MM.1S (cell line): ENCODE data around the gene DHRS7B.
A peak's percentile ranks its signal among the peaks of the same experiment; 100 is the strongest.
"Not testable (repeated sequence)": the region's sequence is repeated elsewhere in the genome, so short reads cannot be mapped to it uniquely, and the experiment has no call there.

Experiments used
- DNase-seq: peaks from one replicate; pipeline ENCODE4 v3.0.0-alpha.2; 2015
- H2AFZ ChIP-seq: fragments of 300-600 bp; sonication (generic); 2 replicates; pipeline ENCODE4 v1.6.0; 2016; ENCODE audit warnings: antibody characterized with exemption, low read length
- H3F3A ChIP-seq: fragments of 300-600 bp; sonication (generic); 2 replicates; pipeline ENCODE4 v1.6.1; 2016; ENCODE audit warnings: mild to moderate bottlenecking, antibody characterized with exemption, low read length, moderate library complexity, mixed read lengths; ENCODE audit not compliant: insufficient read depth
- H3K27ac ChIP-seq: fragments of 300-600 bp; sonication (generic); 2 replicates; pipeline ENCODE4 v1.5.1; 2016; ENCODE audit warnings: mild to moderate bottlenecking, low read length
- H3K27me3 ChIP-seq: fragments of 300-600 bp; sonication (generic); replicated peaks from 2 replicates; pipeline ENCODE4 v1.6.0; 2016; ENCODE audit warnings: low read length; ENCODE audit not compliant: insufficient read depth
- H3K36me3 ChIP-seq: fragments of 300-600 bp; sonication (generic); replicated peaks from 2 replicates; pipeline ENCODE4 v1.6.1; 2016; ENCODE audit warnings: mild to moderate bottlenecking, low read length, mixed read lengths; ENCODE audit not compliant: insufficient read depth
- H3K4me1 ChIP-seq: fragments of 300-600 bp; sonication (generic); 2 replicates; pipeline ENCODE4 v1.6.1; 2016; ENCODE audit warnings: low read length, mixed read lengths
- H3K4me2 ChIP-seq: fragments of 300-600 bp; sonication (generic); 2 replicates; pipeline ENCODE4 v1.6.0; 2016; ENCODE audit warnings: low read depth, low read length
- H3K4me3 ChIP-seq: fragments of 300-600 bp; sonication (generic); 2 replicates; pipeline ENCODE4 v1.5.1; 2016; ENCODE audit warnings: low read length, mixed read lengths
- H3K79me2 ChIP-seq: fragments of 300-600 bp; sonication (generic); 2 replicates; pipeline ENCODE4 v1.6.1; 2016; ENCODE audit warnings: mixed run types, low read length, mixed read lengths
- H3K9ac ChIP-seq: fragments of 300-600 bp; sonication (generic); 2 replicates; pipeline ENCODE4 v1.6.1; 2016; ENCODE audit warnings: low read length, mixed read lengths
- H3K9me2 ChIP-seq: fragments of 300-600 bp; sonication (generic); replicated peaks from 2 replicates; pipeline ENCODE4 v1.6.1; 2016; ENCODE audit warnings: mild to moderate bottlenecking, low read length, mixed read lengths; ENCODE audit not compliant: insufficient read depth
- H3K9me3 ChIP-seq: fragments of 300-600 bp; sonication (generic); replicated peaks from 2 replicates; pipeline ENCODE4 v1.6.1; 2016; ENCODE audit warnings: mild to moderate bottlenecking, low read length, mixed read lengths; ENCODE audit not compliant: insufficient read depth
- H4K20me1 ChIP-seq: fragments of 300-600 bp; sonication (generic); 2 replicates; pipeline ENCODE4 v1.6.1; 2016; ENCODE audit warnings: mild to moderate bottlenecking, low read length, moderate library complexity, mixed read lengths; ENCODE audit not compliant: insufficient read depth
- CTCF ChIP-seq: fragments of 300-600 bp; sonication (generic); IDR thresholded peaks from 2 replicates; pipeline ENCODE4 v1.5.1; 2016; ENCODE audit warnings: antibody characterized with exemption, low read length, mixed read lengths
- EZH2 ChIP-seq: fragments of 300-600 bp; sonication (generic); optimal IDR thresholded peaks from 2 replicates; pipeline ENCODE3; 2017; ENCODE audit warnings: low read depth, mild to moderate bottlenecking, antibody characterized with exemption, low read length, mixed read lengths
- EZH2phosphoT487 ChIP-seq: fragments of 300-600 bp; sonication (generic); IDR thresholded peaks from 2 replicates; pipeline ENCODE4 v1.6.1; 2018; ENCODE audit warnings: antibody characterized with exemption, low read length

DHRS7B gene

GRCh38 chr17:21119919-21120249, 6.9 kb upstream of the DHRS7B start:
- no peak for DNase-seq
- H3K4me1 ChIP-seq = peaks cover 4% of the 10 kb centered on the region; the same call in 1 of the 2 replicates
- no peaks in the 10 kb centered on the region for H3K36me3 ChIP-seq
- H3K9ac ChIP-seq = no peak overlapping the region
- H3K4me2 ChIP-seq = no peak overlapping the region
- H3K9me2 ChIP-seq = no peaks in the 10 kb centered on the region
- TF ChIP-seq EZH2phosphoT487 = no peak
- TF ChIP-seq EZH2 = no peak
- no peak for TF ChIP-seq CTCF
- no peaks in the 10 kb centered on the region for H4K20me1 ChIP-seq
- no peaks in the 10 kb centered on the region for H3K79me2 ChIP-seq
- no peaks in the 10 kb centered on the region for H3K9me3 ChIP-seq
- H3K27ac ChIP-seq = no peak overlapping the region
- H2AFZ ChIP-seq = no peak overlapping the region
- H3K4me3 ChIP-seq = no peak overlapping the region
- H3K27me3 ChIP-seq = no peaks in the 10 kb centered on the region
- H3F3A ChIP-seq = no peaks in the 10 kb centered on the region; the same call in 1 of the 2 replicates

GRCh38 chr17:21124086-21124485, 2.7 kb upstream of the DHRS7B start:
- Histone ChIP-seq H3K27me3 (no peaks in the 10 kb centered on the region), H3K4me2 (no peak overlapping the region)

GRCh38 chr17:21124517-21124916, 2.2 kb upstream of the DHRS7B start:
- not testable (repeated sequence) for H3K36me3 ChIP-seq, H3K9me3 ChIP-seq, H3K9me2 ChIP-seq

More at GRCh38 chr17:21124086-21124485, 2.7 kb upstream of the DHRS7B start:
- Histone ChIP-seq H3K9ac (no peak overlapping the region), H3K36me3 (no peaks in the 10 kb centered on the region), H3K27ac (no peak overlapping the region), H3K79me2 (peaks cover 22% of the 10 kb centered on the region), H3K4me1 (peaks cover 4% of the 10 kb centered on the region; the same call in 1 of the 2 replicates), H3K9me3 (no peaks in the 10 kb centered on the region), H3F3A (peaks cover 13% of the 10 kb centered on the region; the same call in 1 of the 2 replicates), H3K9me2 (no peaks in the 10 kb centered on the region), H3K4me3 (no peak overlapping the region), H2AFZ (no peak overlapping the region), H4K20me1 (no peaks in the 10 kb centered on the region)
- no peak for DNase-seq
- TF ChIP-seq EZH2phosphoT487 (no peak), EZH2 (no peak), CTCF (no peak)

GRCh38 chr17:21125862-21126261, 902 bp upstream of the DHRS7B start:
- peak; percentile 50 for DNase-seq
- peak overlapping the region; percentile 80 for H2AFZ ChIP-seq
- TF ChIP-seq CTCF = no peak
- no peak for TF ChIP-seq EZH2phosphoT487
- no peak for TF ChIP-seq EZH2
- no peaks in the 10 kb centered on the region for H3K4me1 ChIP-seq
- H3F3A ChIP-seq = peaks cover 13% of the 10 kb centered on the region; the same call in 1 of the 2 replicates
- no peaks in the 10 kb centered on the region for H3K36me3 ChIP-seq
- peak overlapping the region; percentile 93 for H3K4me3 ChIP-seq
- H3K4me2 ChIP-seq = peak overlapping the region; percentile 98
- no peaks in the 10 kb centered on the region for H3K9me2 ChIP-seq
- no peaks in the 10 kb centered on the region for H3K27me3 ChIP-seq
- H3K9ac ChIP-seq = peak overlapping the region; percentile 86; the same call in 1 of the 2 replicates
- H3K79me2 ChIP-seq = peaks cover 36% of the 10 kb centered on the region
- H3K9me3 ChIP-seq = no peaks in the 10 kb centered on the region
- H4K20me1 ChIP-seq = no peaks in the 10 kb centered on the region
- peak overlapping the region; percentile 78; the same call in 1 of the 2 replicates for H3K27ac ChIP-seq

More at GRCh38 chr17:21124517-21124916, 2.2 kb upstream of the DHRS7B start:
- not testable (repeated sequence) for DNase-seq, H3K27me3 ChIP-seq, H3K4me2 ChIP-seq, H3K4me1 ChIP-seq, H2AFZ ChIP-seq, H3K4me3 ChIP-seq, H3K27ac ChIP-seq, H4K20me1 ChIP-seq, H3K9ac ChIP-seq
- peaks cover 26% of the 10 kb centered on the region for H3K79me2 ChIP-seq
- H3F3A ChIP-seq = peaks cover 13% of the 10 kb centered on the region; the same call in 1 of the 2 replicates
